Spleen (tissue), 7 donors: ENCODE data around the gene NRXN2.

Experiments
- POLR2AphosphoS5 ChIP-seq, 3 donors: sonication (generic); formaldehyde crosslinking; IDR thresholded peaks; one replicate each; pipeline ENCODE4 v1.5.1; 2017; ENCODE audit warnings: antibody characterized with exemption in 3 of 3
- TF ChIP-seq, protein P1 (sequence below), 11 experiments: fragments of 200-600 bp in 7 of 11; fragments of 450-650 bp in 4 of 11; sonication (generic) in 4 of 11; IDR thresholded peaks in 8 of 11; conservative IDR thresholded peaks in 3 of 11; 1 replicate in 7 of 11; 2 replicates in 4 of 11; pipeline versions ENCODE4 v1.4.0 to v1.8.0; 2016 to 2021; ENCODE audit warnings: antibody characterized with exemption in 11 of 11, inconsistent platforms in 4 of 11, mild to moderate bottlenecking in 1 of 11
- donor health status: DM: no; HTN: no; CAD: no; lungs with moderate emphysema.
- donor health status: DM: no; HTN: no; CAD: no.
- donor health status: DM: no; HTN: no; CAD: no.

DNA sequence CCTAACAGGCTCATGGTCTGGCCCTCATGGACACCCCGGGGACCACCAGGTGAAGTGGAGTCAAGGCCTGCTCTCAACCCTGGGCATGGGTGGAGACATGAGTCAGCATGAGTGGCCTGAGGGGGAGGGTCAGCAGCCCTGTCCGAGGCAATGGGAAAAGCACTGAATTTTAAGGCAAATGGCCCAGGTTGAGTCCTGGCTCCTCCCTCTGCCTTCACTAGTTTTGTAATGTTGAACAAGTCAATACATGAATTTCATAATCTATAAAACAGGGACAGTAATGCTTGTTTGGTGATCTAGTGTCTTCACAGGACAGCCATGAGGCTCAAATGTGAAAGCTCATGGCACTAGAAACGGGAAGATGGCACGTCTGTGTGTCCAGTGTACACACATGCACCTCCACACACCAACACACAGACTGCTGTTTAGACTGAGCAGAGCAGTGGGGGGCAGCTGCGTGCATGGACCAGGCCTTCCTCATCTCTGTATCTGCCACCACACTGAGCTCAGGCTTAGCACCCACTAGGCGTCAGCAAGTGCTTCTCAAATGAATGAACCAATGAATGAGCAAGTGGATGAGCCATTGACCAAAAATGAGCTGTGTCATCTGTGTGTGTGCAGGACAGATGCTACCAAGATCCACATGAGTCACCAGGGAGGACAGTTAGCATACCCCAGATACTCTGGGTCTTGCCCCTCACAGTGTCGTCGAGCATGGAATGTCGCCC lies 63.4 kb downstream of the NRXN2 start:
- no peak for TF ChIP-seq POLR2AphosphoS5 (IDR thresholded peaks at IDR 0.05)
- TF ChIP-seq, protein P1, sequence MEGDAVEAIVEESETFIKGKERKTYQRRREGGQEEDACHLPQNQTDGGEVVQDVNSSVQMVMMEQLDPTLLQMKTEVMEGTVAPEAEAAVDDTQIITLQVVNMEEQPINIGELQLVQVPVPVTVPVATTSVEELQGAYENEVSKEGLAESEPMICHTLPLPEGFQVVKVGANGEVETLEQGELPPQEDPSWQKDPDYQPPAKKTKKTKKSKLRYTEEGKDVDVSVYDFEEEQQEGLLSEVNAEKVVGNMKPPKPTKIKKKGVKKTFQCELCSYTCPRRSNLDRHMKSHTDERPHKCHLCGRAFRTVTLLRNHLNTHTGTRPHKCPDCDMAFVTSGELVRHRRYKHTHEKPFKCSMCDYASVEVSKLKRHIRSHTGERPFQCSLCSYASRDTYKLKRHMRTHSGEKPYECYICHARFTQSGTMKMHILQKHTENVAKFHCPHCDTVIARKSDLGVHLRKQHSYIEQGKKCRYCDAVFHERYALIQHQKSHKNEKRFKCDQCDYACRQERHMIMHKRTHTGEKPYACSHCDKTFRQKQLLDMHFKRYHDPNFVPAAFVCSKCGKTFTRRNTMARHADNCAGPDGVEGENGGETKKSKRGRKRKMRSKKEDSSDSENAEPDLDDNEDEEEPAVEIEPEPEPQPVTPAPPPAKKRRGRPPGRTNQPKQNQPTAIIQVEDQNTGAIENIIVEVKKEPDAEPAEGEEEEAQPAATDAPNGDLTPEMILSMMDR (IDR thresholded peaks at IDR 0.05 in 8 of 11, conservative IDR thresholded peaks at IDR 0.05 in 3 of 11): no peak
